ENCODE results near the gene PUS3.

DNA sequence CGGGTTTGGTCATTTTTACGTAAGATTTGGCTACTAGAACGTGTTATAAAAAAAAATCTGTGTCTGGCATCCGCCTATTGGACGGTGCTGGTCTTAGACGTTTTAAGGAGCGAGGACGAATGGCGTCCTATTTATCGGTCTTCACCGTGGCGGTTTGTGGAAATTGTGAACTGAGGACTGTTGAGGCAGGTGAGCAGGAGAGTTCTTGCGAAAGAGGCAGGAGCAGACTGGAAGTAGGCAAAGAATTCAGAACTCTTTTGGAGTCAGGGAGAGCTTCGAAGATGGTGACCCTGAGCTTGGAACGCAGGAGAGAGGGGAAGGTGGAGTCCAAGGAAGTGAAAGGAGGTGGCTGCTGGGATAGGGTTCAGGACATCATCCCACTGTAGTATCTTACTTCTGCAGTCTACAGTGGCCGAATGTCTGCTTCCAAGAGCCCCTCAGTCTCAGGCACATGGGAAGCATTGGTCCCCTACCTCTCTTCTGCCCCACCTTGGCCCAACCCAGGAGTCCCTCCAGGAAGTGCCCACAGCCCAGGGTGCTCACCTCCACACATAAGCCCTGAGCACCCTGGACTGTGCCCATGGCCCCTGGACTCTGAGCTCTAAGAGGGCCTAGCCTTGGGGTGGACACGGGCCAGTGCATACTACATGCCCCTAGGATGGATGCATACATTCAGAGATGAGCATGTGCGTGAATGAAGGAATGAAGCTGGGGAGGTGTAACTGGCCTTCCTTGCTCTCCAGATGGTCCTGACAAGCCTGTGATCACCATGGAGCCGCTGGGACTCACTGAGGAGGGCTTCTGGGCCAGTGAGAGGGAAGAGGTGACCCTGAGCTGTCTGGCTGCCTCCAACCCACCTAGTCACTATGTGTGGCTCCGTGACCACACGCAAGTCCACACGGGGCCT is 46.5 kb upstream of the PUS3 start:
- TF ChIP-seq, protein P1, sequence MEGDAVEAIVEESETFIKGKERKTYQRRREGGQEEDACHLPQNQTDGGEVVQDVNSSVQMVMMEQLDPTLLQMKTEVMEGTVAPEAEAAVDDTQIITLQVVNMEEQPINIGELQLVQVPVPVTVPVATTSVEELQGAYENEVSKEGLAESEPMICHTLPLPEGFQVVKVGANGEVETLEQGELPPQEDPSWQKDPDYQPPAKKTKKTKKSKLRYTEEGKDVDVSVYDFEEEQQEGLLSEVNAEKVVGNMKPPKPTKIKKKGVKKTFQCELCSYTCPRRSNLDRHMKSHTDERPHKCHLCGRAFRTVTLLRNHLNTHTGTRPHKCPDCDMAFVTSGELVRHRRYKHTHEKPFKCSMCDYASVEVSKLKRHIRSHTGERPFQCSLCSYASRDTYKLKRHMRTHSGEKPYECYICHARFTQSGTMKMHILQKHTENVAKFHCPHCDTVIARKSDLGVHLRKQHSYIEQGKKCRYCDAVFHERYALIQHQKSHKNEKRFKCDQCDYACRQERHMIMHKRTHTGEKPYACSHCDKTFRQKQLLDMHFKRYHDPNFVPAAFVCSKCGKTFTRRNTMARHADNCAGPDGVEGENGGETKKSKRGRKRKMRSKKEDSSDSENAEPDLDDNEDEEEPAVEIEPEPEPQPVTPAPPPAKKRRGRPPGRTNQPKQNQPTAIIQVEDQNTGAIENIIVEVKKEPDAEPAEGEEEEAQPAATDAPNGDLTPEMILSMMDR (IDR thresholded peaks at IDR 0.05) = no peak
- no peak for TF ChIP-seq POLR2A (IDR thresholded peaks at IDR 0.05)

Measured in Peyer's patch (tissue), 4 donors.